Coronary artery (tissue), 2 donors: ENCODE results near the gene MYO18B.

Experiments used
- DNase-seq: peaks from one replicate; pipeline ENCODE4 v3.0.0-alpha.2; 2017; ENCODE audit warnings: low spot score
- H3K27ac ChIP-seq, 2 donors: fragments of 200-600 bp; sonication (generic); one replicate each; pipeline ENCODE4 v1.5.1; 2016 to 2019
- H3K4me3 ChIP-seq: fragments of 200-600 bp; sonication (generic); 2 replicates; pipeline ENCODE4 v1.5.1; 2016; ENCODE audit warnings: mild to moderate bottlenecking, moderate library complexity
- CTCF ChIP-seq: fragments of 200-600 bp; sonication (generic); IDR thresholded peaks from one replicate; pipeline ENCODE4 v1.5.1; 2019; ENCODE audit warnings: antibody characterized with exemption

MYO18B gene

GRCh38 chr22:26008587-26008986 lies 266.6 kb downstream of the MYO18B start:
- H3K4me3 ChIP-seq = no peak overlapping the region
- no peak for TF ChIP-seq CTCF
- DNase-seq = no peak
- H3K27ac ChIP-seq = no peak overlapping the region

DNA sequence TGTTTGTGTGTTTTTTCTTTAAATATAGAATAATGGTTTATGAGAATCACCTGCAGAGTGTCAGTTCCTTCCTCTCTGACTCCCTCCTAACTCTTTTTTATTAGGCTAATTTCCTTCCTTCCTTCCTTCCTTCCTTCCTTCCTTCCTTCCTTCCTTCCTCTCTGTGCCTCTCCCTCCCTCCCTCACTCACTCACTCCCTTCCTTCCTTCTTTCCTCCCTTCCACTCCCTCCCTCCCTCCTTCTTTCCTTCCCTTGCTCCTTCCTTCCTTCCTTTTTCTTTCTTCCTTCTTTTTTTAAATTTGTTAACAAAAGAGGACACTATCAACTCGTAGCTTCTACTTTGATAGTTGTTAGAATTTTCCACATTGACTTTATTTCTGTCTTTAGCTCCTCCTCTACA lies 274.9 kb downstream of the MYO18B start:
- Histone ChIP-seq H3K27ac (no peak overlapping the region), H3K4me3 (no peak overlapping the region)
- DNase-seq = no peak
- TF ChIP-seq CTCF = no peak

DNA sequence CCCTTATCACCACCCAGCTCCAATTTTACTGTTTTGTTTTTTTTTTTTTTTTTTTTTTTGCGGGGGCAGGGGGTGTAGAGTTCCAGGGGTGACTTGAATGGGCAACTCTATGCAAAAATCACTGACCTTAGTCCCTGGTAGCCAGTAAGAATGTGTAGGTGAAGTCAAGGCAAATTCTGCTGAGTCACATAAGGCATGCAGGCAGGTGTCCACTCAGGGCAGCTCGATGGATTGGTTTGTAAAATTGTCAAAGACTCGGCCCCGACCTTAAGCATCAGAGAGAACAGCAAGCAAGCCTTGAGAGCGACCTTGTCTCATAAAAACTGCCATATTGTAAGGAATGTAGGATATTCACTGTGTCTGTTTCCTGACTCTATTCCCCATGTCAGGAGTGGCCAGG lies 275.9 kb downstream of the MYO18B start:
- no peak for TF ChIP-seq CTCF
- no peak overlapping the region for H3K27ac ChIP-seq
- H3K4me3 ChIP-seq = no peak overlapping the region
- no peak for DNase-seq

DNA sequence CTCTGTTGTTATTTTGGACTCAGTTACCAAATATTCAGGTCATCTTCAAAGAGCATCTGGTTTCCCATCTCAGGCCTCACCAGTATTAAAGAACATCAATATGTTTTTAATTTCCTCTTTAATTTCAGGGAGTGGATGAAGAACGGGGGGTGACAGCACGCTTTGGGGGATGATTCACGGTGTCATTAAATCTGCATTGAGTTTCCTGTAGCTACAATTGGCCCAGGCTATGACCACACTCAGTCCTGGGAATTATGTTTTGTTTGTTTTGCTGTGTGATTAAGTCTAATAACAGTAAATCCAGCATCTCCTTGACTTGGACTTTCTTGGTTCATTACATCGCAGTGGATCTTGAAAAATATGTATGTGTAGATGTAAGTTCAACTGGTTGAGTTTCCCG lies 277.6 kb downstream of the MYO18B start:
- DNase-seq = no peak
- TF ChIP-seq CTCF = no peak
- H3K4me3 ChIP-seq = no peak overlapping the region
- H3K27ac ChIP-seq = no peak overlapping the region

DNA sequence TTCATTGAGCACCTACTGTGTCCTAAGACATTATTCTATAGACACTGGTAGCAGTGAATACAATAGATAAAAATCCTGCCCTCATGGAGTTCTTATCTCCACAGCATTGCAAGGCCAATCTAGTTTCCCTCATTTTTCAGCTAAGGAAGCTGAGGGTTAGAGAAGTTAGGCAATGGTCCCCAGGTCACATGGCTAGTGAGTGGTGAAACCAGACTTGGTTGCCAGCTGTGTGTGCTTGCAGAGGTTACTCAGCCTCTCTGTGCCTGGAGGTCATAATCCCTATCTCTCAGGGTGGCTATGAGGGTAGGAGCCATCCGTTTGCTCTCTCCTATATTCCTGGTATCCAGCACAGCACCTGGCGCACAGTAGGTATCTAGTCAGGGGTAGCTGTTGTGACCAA lies 279.5 kb downstream of the MYO18B start:
- no peak for TF ChIP-seq CTCF
- DNase-seq = no peak
- no peak overlapping the region for H3K4me3 ChIP-seq
- H3K27ac ChIP-seq = no peak overlapping the region

DNA sequence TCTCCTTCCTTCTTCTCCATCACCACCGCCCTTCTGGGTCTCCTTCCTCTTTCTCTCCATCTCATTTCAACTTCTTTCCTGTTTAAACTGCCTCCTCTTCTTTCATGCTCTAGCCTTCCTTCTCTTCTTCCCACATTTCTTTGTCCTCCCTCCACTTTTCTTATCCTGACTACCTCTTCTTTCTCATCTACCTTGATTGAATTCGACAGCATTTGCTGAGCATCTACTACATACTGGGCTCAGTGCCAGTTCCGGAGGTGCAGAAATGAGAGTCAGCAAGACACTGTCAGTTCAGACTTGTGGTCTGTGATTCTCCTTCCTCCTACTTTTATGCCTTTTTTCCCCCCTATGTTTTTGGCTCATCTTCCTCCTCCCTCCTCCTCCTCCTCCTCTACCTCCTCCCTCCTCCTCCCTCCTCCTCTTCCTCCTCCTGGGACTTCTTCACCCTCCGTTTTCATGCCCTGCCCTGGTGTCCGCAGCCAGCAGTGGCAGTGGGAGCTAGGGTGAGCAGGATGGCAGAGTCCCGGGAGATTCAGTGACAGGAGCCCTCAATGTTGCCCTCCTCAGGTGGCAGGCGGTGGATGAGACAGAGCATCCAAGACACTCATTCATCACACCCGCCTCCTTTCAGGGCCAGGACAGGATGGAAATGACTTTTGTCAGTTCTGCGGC lies 281.3 kb downstream of the MYO18B start:
- TF ChIP-seq CTCF = no peak
- Histone ChIP-seq H3K4me3 (no peak overlapping the region), H3K27ac (no peak overlapping the region)
- no peak for DNase-seq

- TF ChIP-seq CTCF = no peak
- Histone ChIP-seq H3K4me3 (no peak overlapping the region), H3K27ac (no peak overlapping the region)
- DNase-seq = no peak
Observed at GRCh38 chr22:26025626-26026025, 283.6 kb downstream of the MYO18B start.
